Measurements from ENCODE around the gene PRDX6.

GRCh38 chr1:173523329-173523728 is 46.2 kb downstream of the PRDX6 start:
- no peak for TF ChIP-seq POLR2AphosphoS5 (IDR thresholded peaks at IDR 0.05; ENCODE audit: insufficient read depth, low read depth, low read length)
- TF ChIP-seq CTCF (IDR thresholded peaks at IDR 0.05; ENCODE audit: extremely low read depth in 1 of 2, insufficient read depth in 1 of 2, low read depth in 1 of 2, low read length in 2 of 2) = no peak
- no peak for TF ChIP-seq EZH2 (IDR thresholded peaks at IDR 0.05; ENCODE audit: borderline replicate concordance, low read depth, low read length, severe bottlenecking)
- no peak for TF ChIP-seq MAX (IDR thresholded peaks at IDR 0.05; ENCODE audit: insufficient read depth, insufficient read length)
- no peak for TF ChIP-seq POLR2A (IDR thresholded peaks at IDR 0.05; ENCODE audit: low read depth, low read length)
- TF ChIP-seq MYC (IDR thresholded peaks at IDR 0.05; ENCODE audit: low read depth, low read length) = no peak
- no peak for TF ChIP-seq JUN (IDR thresholded peaks at IDR 0.05; ENCODE audit: borderline replicate concordance, insufficient read depth, insufficient read length, low read depth)
